PC-9 (cell line): ENCODE data around the gene SGMS1. TPM values are rescaled to one million over a fixed set of nuclear protein-coding genes. Genes with fewer than 3 reads are reported as not detected.

Experiments
- BruUV-seq: library from RNA; stranded (reverse); fragments of 400-500 nt; replicated peaks from 2 replicates; lab custom pipeline; 2021; lab: Mats Ljungman, UMichigan
- CTCF ChIA-PET: fragments of 300-600 bp; sonication (Branson Sonifier 250); formaldehyde crosslinking; loops from one replicate; lab custom pipeline; 2022; ENCODE audit warnings: antibody characterized with exemption; lab: Charles Lee
- POLR2A ChIA-PET: fragments of 300-600 bp; sonication (Branson Sonifier 250); formaldehyde crosslinking; loops from one replicate; lab custom pipeline; 2022; ENCODE audit warnings: antibody characterized with exemption; ENCODE audit not compliant: unreplicated experiment; lab: Charles Lee
- DNase-seq, 2 experiments: peaks; one replicate each; pipeline versions ENCODE4 v3.0.0 to v3.0.0-alpha.2; 2015 to 2022; ENCODE audit warnings: mixed read lengths in 1 of 2
- H2AFZ ChIP-seq: fragments of 200-600 bp; sonication (generic); 2 replicates; pipeline ENCODE4 v1.8.1; 2017; ENCODE audit warnings: antibody characterized with exemption
- H3F3A ChIP-seq: fragments of 200-600 bp; sonication (generic); 2 replicates; pipeline ENCODE4 v1.8.1; 2017; ENCODE audit warnings: antibody characterized with exemption, mild to moderate bottlenecking, low read depth; ENCODE audit not compliant: insufficient read depth
- H3K27ac ChIP-seq: fragments of 200-600 bp; sonication (generic); 2 replicates; pipeline ENCODE4 v1.6.1; 2016; ENCODE audit warnings: mixed run types
- H3K27me3 ChIP-seq: fragments of 200-600 bp; sonication (generic); 2 replicates; pipeline ENCODE4 v1.6.1; 2016; ENCODE audit warnings: low read depth, mixed run types; ENCODE audit not compliant: insufficient read depth
- H3K36me3 ChIP-seq: fragments of 200-600 bp; sonication (generic); 2 replicates; pipeline ENCODE4 v1.6.1; 2016; ENCODE audit warnings: low read depth, mixed run types
- H3K4me1 ChIP-seq: fragments of 200-600 bp; sonication (generic); replicated peaks from 2 replicates; pipeline ENCODE4 v1.6.1; 2016; ENCODE audit warnings: mixed run types; ENCODE audit not compliant: insufficient read depth
- H3K4me2 ChIP-seq: fragments of 200-600 bp; sonication (generic); 2 replicates; pipeline ENCODE4 v1.6.1; 2017; ENCODE audit warnings: mixed run types
- H3K4me3 ChIP-seq: fragments of 200-600 bp; sonication (generic); 2 replicates; pipeline ENCODE4 v1.6.1; 2016; ENCODE audit warnings: mixed run types
- H3K79me2 ChIP-seq: fragments of 200-600 bp; sonication (generic); 2 replicates; pipeline ENCODE4 v1.6.1; 2017; ENCODE audit warnings: low read depth, mixed run types
- H3K9me2 ChIP-seq: fragments of 200-600 bp; sonication (generic); 2 replicates; pipeline ENCODE4 v1.8.1; 2017; ENCODE audit warnings: mild to moderate bottlenecking; ENCODE audit not compliant: insufficient read depth
- H3K9me3 ChIP-seq: fragments of 200-600 bp; sonication (generic); 2 replicates; pipeline ENCODE4 v1.8.1; 2016; ENCODE audit warnings: low read depth; ENCODE audit not compliant: insufficient read depth
- H4K20me1 ChIP-seq: fragments of 200-600 bp; sonication (generic); 2 replicates; pipeline ENCODE4 v1.8.1; 2017; ENCODE audit not compliant: insufficient read depth
- EZH2 ChIP-seq: fragments of 200-600 bp; sonication (generic); IDR thresholded peaks from 2 replicates; pipeline ENCODE4 v1.8.0; 2017; ENCODE audit warnings: antibody characterized with exemption, low read depth
- intact Hi-C: fragments of 100-400 bp; cut with micrococcal nuclease; formaldehyde crosslinking; loops from one replicate; pipeline ENCODE4 v1.10.0; 2022; ENCODE audit not compliant: unreplicated experiment
- total RNA-seq: library from RNA; stranded (reverse); gene quantifications from 2 replicates; pipeline ENCODE4 v1.2.3, GENCODE V29; 2021
- TF ChIP-seq, protein P1 (sequence below): fragments of 200-600 bp; sonication (generic); conservative IDR thresholded peaks from 2 replicates; pipeline ENCODE4 v1.6.1; 2017; ENCODE audit warnings: mixed run types, antibody characterized with exemption, mild to moderate bottlenecking, moderate library complexity

Gene SGMS1
- total RNA-seq, 1 experiment from 2014 or later: 35.0 TPM

DNA sequence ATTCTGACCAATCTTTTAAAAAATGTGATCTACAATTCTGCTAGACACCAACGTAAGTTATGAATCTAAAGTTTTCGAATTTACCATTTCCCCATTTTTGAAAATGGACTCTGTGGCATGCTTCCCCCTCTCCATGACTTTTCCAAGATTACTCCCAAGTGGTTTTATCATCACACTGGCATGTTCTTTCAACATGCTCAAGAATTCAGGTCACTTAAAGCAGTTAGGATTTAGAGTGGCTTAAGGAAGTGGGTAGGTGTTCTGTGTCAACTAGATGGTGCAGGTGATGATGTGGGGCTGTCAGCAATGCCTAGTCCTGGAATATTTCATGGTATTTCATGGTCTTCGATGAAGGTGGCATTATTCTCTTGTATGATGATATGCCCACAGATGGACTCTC, 208.5 kb downstream of the SGMS1 start:
- intact Hi-C loops: loop anchor here (5.0 kb wide), 3 partner anchors 97 to 147 kb away; no protein-coding TSS in a partner anchor
- TF ChIP-seq EZH2: no peak
- TF ChIP-seq, protein P1, sequence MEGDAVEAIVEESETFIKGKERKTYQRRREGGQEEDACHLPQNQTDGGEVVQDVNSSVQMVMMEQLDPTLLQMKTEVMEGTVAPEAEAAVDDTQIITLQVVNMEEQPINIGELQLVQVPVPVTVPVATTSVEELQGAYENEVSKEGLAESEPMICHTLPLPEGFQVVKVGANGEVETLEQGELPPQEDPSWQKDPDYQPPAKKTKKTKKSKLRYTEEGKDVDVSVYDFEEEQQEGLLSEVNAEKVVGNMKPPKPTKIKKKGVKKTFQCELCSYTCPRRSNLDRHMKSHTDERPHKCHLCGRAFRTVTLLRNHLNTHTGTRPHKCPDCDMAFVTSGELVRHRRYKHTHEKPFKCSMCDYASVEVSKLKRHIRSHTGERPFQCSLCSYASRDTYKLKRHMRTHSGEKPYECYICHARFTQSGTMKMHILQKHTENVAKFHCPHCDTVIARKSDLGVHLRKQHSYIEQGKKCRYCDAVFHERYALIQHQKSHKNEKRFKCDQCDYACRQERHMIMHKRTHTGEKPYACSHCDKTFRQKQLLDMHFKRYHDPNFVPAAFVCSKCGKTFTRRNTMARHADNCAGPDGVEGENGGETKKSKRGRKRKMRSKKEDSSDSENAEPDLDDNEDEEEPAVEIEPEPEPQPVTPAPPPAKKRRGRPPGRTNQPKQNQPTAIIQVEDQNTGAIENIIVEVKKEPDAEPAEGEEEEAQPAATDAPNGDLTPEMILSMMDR: no peak
- Histone ChIP-seq H3K9me3 (no peaks in the 10 kb centered on the region), H3F3A (peaks cover 20% of the 10 kb centered on the region), H3K36me3 (peaks cover 20% of the 10 kb centered on the region), H3K27me3 (no peaks in the 10 kb centered on the region), H3K9me2 (no peaks in the 10 kb centered on the region), H2AFZ (no peak overlapping the region), H3K79me2 (peaks cover 95% of the 10 kb centered on the region), H3K4me2 (peak overlapping the region; percentile 77), H3K4me1 (peaks cover 81% of the 10 kb centered on the region), H4K20me1 (peaks cover 21% of the 10 kb centered on the region; the same call in 1 of the 2 replicates), H3K4me3 (peak overlapping the region; percentile 96), H3K27ac (0 out of 2 replicates have a peak overlapping the region, but pooled peaks have one; percentile 92)
- CTCF ChIA-PET: no interaction called here
- no peak for DNase-seq
- BruUV-seq: no TSS peak
- POLR2A ChIA-PET: no interaction called here

DNA sequence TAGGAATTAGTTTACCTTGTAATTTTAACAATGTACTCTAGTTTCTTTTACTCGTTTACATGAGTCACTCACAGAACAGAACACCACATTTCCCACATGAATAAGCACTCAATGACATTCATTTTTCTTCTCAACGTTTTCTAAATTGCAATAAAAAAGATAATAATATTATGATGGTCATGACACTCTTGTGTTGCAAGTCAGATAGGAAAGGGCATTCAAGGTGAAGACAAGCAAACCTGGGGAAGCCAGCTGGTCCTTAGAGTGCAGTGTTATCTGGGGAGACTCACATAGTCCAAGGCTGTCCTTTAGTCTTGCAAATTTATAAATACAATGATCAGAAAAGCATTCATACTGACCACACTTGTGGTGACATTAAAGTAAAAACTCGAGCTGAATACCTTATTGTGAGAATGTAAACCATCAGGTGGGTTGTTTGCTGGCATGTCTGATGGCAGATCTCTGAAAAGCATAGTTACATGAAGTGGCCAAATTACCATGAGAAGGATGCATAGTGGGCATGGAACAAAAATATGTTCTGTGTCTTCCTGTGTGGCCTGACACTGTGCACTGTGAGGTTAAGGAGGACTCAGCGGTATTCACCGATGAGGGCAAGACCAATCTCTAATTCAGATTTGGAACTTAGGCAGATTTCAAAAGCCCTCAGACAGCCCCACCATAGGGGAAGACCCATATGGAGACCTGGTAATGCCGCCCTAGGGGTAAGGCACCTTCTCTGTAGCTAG, 213.5 kb downstream of the SGMS1 start:
- TF ChIP-seq, protein P1: no peak
- TF ChIP-seq EZH2: no peak
- intact Hi-C loops: no loop called here
- Histone ChIP-seq H3K9me3 (no peaks in the 10 kb centered on the region), H3K27me3 (no peaks in the 10 kb centered on the region), H4K20me1 (peaks cover 7% of the 10 kb centered on the region; the same call in 1 of the 2 replicates), H3K27ac (peak overlapping the region; percentile 93), H2AFZ (no peak overlapping the region), H3K4me2 (peak overlapping the region; percentile 70), H3K36me3 (peaks cover 10% of the 10 kb centered on the region), H3K79me2 (peaks cover 95% of the 10 kb centered on the region), H3K9me2 (no peaks in the 10 kb centered on the region), H3K4me3 (0 out of 2 replicates have a peak overlapping the region, but pooled peaks have one; percentile 12), H3F3A (peaks cover 43% of the 10 kb centered on the region), H3K4me1 (peaks cover 100% of the 10 kb centered on the region)
- ChIA-PET CTCF (no interaction called here), POLR2A (no interaction called here)
- peak in 1 of 2 experiments; percentile 42 for DNase-seq
- BruUV-seq: no TSS peak

DNA sequence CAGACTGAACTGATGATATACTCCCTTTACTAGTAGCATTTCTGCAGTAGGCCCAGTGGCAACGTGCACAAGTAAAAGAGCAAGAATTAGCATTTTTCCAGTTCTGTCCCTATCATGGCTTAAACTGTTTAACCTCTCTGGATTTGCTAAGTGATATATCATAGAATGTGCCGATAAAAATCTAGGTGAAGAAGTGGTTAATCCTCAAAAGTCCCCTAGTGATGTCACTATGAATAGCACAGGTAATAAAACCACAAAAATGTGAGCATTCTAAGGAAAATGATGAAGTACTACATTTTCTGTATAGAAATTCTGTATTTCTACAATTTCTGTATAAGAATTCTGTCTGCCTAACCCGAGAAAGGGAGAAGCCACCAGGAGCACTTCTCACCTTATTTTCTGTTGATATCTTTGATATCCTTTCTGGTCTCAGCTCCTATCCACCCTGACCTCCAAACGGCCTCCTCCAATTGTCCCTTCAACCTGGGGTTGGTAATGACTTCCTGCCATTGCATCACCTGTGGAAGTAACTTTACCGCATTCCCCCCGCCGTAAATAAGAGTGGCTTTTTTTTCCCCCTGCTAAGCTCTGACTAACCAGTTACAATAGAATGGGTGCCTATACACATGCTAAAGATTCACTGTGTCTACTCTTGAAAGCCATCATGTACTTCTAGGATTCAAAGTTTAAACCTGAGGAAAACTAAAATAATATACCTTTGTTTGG, 216.5 kb downstream of the SGMS1 start:
- TF ChIP-seq, protein P1: 0 out of 2 replicates have a peak, but pooled peaks have one; percentile 5
- no peak for TF ChIP-seq EZH2
- H3K9me2 ChIP-seq: no peaks in the 10 kb centered on the region
- no TSS peak for BruUV-seq
- peaks cover 100% of the 10 kb centered on the region for H3K4me1 ChIP-seq
- intact Hi-C loops: loop anchor here (5.0 kb wide), 1 partner anchor 80 kb away; no protein-coding TSS in a partner anchor
- H3K36me3 ChIP-seq: peaks cover 9% of the 10 kb centered on the region
- no peaks in the 10 kb centered on the region for H3K27me3 ChIP-seq
- ChIA-PET POLR2A (interaction anchor here (0.6 to 0.9 kb wide), 3 partner anchors 9 to 16 kb away, joined by 3 to 4 read pairs (median 3); no protein-coding TSS in a partner anchor), CTCF (interaction anchor here (0.6 kb wide), 1 partner anchor 11 kb away, joined by 4 read pairs; no protein-coding TSS in a partner anchor)
- H4K20me1 ChIP-seq: no peaks in the 10 kb centered on the region
- peaks cover 95% of the 10 kb centered on the region for H3K79me2 ChIP-seq
- no peaks in the 10 kb centered on the region for H3K9me3 ChIP-seq
- peak overlapping the region; percentile 21; the same call in 1 of the 2 replicates for H3K4me3 ChIP-seq
- H3F3A ChIP-seq: peaks cover 41% of the 10 kb centered on the region
- DNase-seq: peak; percentile 53 to 90
- H3K27ac ChIP-seq: peak overlapping the region; percentile 93
- H2AFZ ChIP-seq: no peak overlapping the region
- peak overlapping the region; percentile 70 for H3K4me2 ChIP-seq
